NCI-H748 treated with DMSO at 0.1 percent for 48 hours (cell line): ENCODE measurements around the gene SIM2.

Experiments used
- DNase-seq: peaks from one replicate; lab custom pipeline; 2025; lab: John Stamatoyannopoulos, UW

Gene SIM2

DNA sequence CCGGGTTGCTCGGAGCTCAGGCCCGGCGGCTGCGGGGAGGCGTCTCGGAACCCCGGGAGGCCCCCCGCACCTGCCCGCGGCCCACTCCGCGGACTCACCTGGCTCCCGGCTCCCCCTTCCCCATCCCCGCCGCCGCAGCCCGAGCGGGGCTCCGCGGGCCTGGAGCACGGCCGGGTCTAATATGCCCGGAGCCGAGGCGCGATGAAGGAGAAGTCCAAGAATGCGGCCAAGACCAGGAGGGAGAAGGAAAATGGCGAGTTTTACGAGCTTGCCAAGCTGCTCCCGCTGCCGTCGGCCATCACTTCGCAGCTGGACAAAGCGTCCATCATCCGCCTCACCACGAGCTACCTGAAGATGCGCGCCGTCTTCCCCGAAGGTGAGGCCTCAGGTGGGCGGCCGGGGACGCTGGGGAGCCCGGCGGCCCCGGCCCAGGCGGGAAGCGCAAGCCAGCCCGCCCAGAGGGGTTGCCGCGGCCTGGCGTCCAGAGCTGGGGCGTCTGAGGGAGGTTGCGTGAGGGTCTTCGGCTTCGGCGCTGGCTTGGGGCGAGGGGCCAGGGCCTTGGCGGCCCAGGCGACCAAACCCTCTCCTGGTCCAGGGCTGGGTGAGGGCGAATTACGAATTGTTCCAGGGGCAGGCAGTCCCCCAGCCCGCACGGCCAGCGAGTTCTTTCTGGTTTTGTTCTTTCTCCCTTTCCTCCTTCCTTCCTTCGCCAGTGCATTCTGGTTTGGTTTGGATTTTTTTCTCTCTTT is 805 bp downstream of the SIM2 start:
- no peak for DNase-seq

DNA sequence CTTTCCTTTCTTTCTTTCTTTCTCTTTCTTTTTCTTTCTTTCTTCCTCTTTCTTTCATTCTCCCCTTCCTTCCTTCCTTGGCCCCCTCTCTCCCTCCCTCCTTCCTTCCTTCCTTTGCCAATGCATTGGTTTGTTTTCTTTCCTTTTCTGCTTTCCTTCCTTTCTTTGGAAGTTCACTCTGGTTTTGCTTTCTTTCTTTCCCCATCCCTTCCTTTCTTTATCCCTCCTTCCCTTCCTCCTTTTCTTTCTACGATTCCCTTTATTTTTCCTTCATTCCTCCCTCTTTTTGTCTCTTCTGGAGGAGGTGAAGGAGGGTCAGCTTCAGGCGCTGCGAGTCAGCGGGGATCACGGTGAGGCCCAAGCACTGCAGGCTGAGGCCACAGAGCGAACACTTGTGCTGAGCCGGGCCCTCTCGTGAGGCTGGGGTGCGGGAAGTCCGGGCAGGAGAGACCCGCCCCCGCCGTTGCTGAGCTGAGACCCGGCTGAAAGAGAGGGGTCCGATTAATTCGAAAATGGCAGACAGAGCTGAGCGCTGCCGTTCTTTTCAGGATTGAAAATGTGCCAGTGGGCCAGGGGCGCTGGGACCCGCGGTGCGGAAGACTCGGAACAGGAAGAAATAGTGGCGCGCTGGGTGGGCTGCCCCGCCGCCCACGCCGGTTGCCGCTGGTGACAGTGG is 1.5 kb downstream of the SIM2 start:
- no peak for DNase-seq

DNA sequence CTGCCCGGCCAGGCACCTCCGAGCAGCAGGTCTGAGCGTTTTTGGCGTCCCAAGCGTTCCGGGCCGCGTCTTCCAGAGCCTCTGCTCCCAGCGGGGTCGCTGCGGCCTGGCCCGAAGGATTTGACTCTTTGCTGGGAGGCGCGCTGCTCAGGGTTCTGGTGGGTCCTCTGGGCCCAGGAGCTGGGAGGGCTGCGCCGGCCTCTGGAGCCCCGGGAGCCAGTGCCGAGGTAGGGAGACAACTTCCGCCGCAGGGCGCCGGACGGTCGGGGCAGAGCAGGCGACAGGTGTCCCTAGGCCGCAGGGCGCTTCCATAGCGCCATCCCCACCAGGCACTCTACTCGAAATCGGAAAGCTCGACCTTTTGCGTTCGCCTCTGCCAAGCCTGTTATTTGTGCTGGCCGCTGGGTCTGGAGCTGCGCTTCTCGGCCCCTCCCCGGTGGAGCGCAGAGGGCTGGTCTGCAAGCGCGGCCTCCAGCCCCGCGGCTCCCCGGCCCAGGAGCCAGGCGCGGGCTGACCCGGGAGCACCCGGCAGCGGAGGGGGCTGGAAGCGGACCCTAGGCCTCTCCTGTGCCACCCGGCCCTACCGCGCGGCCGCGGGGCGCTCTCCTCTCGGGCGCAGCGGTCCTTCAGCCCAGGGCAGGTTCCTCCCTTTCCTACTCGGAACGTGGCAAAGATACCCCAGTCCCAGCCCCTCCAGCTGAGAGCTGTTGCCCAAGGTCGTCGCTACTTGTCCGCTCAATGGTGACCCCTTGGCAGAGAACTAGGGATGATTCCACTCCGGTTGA is 2.2 kb downstream of the SIM2 start:
- DNase-seq = no peak

DNA sequence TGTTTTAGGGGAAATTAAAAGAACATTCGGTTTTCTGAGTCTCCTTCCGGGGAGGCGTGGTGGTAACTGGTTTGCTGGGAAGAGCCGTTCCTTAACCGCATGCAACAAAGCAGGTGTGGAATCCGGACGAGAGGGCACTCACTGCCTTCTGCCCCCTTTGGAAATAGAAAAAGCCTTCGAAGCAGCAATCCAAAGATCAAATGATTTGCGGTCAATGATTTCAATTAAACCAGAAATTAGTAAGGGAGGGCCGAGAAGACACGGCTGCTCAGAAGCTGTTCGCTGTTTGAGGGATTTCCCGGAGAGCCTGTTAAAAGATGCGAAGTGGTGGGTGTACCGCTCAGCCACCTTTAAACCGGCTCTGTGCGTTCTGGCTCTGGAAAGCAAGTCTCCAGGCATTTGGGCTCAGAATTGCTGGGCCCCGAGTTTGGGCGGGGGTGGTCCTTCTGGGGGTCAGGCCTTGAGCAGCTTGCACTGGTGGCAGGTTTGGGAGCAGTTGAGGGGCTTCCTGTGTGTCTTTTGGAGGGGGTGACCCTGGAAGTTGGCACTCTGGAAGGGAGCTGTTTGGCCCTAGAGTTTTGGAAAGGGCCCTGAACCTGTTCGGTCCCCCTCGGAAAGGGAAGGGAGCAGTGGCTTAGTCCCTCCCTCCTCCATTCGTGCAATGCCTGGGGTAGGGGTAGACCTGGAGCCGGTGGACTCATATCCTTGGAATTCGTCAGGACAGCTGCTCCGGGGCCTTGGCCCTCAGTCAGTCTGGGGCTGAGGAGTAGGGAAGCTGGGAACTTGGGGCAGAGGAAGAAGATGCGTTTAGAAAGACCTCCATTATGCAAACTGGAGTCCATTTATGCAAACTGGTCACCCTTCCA is 3.1 kb downstream of the SIM2 start:
- DNase-seq = no peak

DNA sequence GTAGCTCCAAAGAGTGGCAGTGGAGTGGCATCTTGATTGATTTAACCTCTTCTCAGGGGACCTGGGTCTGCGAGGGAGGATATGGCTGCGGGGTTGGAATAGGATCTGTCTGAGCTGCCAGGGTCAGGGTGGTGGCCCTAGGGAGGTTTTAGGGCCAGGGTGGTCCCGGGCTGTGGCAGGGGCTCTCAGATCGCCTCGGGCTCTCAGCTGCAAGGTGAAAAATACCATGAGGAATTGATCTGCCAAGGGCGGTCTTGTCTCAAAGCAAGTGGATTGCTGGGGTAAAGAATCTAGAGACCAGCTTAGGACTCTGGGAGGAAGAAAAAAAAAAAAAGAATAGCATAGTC is 3.7 kb downstream of the SIM2 start:
- DNase-seq = no peak

DNA sequence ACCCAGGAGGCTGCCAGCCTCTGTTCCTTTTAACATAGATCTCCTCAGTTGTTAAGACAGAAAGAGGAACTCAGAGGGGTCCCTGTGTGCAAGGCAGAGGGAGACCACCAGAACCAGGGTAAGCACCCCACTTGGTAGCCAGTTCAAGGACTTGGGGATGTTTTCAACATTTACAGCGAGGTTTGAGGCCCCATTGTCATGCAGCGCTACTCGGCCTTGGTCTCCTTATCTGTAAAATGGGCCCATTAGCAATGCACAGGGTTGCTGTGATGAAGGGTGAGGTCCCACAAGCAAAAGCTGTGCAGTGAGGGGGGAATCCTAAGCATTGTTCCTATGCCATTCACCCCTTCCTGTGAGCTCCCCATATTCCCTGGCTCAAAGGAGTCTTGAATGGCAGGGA is 4.2 kb downstream of the SIM2 start:
- DNase-seq = no peak

DNA sequence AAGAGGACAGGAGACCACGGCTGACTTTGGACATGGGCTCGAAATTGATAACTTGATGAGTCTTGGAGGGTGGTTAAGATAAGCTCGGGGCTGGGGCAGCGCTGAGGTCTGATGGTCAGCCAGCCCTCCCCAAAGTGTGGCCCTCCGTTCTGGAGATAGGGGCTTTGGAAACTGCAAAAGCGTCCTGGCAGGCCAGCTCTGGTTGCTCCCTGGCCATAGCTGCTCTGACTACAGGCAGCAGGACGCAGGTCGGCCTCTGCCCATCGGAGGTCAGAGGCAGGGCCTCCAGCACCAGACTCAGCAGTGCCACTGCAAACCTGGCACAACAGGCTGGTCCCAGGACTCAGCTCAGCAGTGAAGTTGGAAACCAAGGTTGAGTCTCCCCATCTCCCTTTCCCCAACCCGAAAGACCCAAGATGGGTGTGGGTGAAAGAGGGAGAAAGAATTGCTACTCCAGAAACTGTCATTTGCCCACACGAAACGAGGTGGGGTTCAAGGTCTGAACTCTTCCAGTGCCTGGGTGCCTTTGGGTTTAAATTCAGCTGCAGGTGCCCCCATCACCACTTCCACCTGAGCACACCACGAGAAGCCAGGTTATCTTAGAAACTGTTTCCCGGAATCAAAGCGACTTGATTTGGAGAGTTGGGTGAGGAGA is 4.8 kb downstream of the SIM2 start:
- DNase-seq = no peak

DNA sequence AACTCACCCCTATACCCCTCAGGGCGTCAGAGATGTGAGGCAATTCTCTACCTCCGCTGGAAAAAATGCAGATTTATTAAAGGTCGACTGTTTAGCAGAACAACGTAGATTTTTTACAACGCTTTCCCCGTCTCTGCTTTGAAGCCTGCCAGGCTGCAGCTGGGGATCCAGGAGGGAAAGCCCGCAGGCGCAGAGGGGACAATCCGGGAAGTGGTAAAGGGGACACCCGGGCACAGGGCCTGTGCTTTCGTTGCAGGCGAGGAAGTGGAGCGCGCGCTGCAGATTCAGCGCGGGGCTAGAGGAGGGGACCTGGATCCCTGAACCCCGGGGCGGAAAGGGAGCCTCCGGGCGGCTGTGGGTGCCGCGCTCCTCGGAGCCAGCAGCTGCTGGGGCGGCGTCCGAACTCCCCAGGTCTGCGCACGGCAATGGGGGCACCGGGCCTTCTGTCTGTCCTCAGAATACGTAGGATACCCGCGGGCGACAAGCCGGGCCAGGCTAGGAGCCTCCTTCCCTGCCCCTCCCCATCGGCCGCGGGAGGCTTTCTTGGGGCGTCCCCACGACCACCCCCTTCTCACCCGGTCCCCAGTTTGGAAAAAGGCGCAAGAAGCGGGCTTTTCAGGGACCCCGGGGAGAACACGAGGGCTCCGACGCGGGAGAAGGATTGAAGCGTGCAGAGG is 5.5 kb downstream of the SIM2 start:
- no peak for DNase-seq

DNA sequence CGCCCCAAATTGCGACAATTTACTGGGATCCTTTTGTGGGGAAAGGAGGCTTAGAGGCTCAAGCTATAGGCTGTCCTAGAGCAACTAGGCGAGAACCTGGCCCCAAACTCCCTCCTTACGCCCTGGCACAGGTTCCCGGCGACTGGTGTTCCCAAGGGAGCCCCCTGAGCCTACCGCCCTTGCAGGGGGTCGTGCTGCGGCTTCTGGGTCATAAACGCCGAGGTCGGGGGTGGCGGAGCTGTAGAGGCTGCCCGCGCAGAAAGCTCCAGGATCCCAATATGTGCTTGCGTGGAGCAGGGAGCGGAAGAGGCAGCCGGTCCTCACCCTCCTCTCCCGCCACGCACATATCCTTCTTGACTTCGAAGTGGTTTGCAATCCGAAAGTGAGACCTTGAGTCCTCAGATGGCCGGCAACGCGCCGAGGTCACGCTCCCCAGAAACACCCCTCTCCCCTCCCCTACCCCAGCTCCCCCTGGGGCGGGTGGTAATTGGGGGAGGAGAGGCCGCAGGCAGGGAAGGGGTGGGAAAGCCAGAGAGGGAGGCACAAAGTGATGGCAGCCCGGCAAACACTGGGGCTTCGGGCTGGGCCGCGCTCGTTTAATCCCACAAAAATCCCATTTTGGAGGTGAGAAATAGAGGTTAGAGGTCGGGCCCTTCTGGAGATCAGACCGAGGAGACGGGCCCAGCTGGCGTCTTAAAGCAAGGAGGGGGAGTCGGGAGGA is 6.2 kb downstream of the SIM2 start:
- no peak for DNase-seq

DNA sequence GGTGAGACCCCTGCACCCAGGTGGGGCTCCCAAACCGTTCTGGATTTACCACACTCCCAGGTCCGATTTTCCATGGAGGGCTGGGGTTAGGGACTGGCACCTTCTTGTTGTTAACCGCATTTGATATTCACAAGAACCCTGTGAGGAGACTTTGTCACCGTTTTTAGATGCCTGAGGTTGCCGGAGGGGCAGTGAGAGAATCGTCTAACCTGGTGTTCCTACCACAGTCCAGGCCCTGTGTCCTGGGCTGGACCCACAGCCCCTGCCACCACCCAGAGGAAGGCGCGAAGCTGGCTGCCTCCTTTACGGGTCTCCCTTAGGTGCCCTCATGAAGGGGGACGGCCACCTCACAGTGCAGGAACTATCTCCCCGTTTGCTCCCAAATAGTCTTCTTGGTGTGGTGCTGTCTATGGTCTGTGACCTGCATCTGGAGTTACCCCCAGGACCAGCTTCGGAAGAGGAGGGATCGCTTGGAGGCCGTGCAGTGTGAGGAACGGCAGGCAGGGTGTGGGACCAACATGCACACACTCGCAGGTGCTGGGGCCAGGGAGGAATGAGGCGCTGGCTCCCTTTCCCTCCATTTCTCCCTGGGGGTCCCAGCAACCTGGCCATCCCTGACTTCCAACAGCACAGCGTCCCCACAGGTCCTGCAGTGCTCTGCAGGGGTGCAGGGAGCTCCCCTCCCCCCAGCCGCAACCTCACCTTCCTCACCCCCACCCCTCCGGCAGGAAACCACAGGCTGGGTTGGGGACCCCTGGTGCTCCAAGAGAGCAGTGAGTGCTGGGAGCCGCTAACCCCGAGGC is 7.0 kb downstream of the SIM2 start:
- DNase-seq = no peak

DNA sequence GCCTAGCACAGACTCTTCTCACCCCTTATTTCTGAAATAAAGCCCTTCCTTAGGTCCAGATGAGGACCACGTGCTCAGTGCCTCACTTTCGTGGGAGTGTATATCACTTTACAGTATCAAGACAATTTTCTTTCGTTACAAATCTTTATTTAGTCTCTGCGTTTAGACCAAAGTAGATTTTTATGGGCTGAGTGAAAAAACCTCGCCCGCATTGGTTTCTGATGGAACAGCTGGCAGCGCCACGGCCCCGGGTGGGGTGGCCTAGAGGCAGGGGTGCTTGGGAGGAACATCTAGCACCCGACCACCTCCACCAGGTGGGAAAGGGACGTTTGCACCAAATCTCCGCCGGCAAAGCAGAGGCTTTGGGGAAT is 7.6 kb downstream of the SIM2 start:
- DNase-seq = no peak

DNA sequence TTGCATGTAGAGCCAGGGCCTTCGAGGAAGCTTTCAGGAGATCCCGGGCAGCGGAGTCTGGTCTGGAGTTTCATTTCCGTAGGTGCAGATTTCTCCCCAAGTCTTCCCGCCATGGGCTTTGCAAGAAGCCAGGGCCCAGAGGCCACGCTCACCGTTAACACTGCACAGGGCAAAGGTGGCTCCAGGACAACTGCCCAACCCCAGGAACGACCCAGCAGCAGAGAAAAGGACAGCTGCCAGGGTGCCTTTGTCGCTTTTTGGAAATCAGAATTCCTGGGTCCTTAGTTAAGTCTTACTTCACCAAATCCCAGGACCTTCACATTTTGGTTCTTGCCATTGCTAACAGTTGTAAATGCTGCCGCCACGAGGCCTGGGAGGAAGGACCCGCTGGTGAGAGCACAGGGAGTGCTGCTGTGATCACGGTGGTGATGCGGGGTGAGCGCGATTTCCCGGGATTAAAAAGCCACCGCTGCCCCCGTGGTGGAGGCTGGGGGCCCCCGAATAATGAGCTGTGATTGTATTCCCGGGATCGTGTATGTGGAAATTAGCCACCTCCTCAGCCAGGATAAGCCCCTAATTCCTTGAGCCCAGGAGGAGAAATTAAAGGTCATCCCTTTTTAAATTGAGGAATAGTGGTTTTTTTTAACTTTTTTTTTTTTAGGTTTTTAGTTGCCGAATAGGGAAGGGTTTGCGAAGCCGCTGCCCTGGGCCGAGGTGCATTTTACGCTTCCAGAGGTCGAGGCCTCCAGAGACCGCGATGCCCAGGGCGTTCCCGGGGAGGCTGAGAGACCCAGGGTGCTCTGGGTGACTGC is 8.2 kb downstream of the SIM2 start:
- no peak for DNase-seq

DNA sequence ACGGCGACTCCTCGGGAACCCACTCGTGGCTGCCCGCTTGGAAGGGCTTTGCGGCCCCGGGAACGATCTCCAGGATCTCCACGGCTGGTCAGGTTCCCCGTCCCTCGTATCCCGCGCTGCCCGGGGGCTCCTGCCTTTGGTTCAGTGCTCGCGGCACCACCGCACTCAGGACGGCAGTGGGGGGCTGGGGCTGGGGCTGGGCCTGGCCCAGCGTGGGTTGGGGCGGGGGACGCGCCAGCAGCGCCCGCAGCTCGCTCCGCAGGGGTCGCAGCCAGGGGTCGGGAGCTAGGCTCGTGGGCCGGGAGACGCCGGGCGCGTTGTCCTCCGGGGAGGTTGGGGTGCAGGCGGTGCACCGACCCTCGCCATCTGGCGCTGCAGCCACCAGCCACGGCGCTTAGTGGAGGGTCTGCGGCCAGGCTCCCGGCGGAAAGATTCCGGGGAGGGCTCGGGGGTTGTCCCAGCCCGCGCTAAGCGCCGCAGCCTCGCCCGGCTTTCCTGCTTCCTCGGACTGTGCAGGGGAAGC is 8.9 kb downstream of the SIM2 start:
- no peak for DNase-seq

DNA sequence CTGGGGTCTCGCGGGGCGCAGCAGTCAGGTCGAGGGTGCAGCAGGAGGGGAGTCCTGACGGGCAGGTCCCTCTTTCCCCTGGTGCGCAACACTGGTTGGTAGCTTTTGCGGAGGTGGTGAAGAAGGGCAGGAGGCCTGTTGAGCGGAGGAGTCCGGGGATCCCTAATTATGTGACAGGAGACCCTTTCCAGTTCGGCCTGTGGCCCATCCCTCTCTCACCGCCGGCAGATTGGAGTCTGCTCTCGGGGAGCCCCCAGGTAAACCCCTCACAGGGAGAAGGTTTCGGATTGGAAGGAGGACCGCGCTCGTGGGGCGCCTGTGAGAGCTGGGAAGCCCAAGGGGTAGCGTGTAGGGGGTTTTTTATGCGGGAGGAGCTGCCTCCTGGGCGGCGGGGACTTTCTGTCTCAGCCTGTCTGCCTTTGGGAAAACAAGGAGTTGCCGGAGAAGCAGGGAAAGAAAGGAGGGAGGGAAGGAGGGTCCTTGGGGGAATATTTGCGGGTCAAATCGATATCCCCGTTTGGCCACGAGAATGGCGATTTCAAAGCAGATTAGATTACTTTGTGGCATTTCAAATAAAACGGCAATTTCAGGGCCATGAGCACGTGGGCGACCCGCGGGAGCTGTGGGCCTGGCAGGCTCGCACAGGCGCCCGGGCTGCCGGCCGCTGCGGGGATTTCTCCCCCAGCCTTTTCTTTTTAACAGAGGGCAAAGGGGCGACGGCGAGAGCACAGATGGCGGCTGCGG is 9.5 kb downstream of the SIM2 start:
- DNase-seq = no peak

DNA sequence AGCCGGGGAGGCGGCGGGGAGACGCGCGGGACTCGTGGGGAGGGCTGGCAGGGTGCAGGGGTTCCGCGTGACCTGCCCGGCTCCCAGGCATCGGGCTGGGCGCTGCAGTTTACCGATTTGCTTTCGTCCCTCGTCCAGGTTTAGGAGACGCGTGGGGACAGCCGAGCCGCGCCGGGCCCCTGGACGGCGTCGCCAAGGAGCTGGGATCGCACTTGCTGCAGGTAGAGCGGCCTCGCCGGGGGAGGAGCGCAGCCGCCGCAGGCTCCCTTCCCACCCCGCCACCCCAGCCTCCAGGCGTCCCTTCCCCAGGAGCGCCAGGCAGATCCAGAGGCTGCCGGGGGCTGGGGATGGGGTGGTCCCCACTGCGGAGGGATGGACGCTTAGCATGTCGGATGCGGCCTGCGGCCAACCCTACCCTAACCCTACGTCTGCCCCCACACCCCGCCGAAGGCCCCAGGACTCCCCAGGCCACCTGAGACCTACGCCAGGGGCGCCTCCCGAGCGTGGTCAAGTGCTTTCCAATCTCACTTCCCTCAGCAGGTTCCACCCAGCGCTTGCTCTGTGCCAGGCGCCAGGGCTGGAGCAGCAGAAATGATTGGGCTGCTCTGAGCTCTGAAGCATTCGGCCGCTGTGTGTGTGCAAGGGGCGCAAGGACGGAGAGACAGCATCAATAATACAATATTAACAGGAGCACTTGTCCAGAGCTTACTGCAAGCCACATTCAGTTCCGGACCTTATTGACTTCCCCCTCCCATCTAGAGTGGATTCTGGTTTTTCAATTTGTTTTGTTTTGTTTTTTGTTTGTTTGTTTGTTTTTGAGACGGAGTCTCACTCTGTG is 10.3 kb downstream of the SIM2 start:
- DNase-seq = no peak

DNA sequence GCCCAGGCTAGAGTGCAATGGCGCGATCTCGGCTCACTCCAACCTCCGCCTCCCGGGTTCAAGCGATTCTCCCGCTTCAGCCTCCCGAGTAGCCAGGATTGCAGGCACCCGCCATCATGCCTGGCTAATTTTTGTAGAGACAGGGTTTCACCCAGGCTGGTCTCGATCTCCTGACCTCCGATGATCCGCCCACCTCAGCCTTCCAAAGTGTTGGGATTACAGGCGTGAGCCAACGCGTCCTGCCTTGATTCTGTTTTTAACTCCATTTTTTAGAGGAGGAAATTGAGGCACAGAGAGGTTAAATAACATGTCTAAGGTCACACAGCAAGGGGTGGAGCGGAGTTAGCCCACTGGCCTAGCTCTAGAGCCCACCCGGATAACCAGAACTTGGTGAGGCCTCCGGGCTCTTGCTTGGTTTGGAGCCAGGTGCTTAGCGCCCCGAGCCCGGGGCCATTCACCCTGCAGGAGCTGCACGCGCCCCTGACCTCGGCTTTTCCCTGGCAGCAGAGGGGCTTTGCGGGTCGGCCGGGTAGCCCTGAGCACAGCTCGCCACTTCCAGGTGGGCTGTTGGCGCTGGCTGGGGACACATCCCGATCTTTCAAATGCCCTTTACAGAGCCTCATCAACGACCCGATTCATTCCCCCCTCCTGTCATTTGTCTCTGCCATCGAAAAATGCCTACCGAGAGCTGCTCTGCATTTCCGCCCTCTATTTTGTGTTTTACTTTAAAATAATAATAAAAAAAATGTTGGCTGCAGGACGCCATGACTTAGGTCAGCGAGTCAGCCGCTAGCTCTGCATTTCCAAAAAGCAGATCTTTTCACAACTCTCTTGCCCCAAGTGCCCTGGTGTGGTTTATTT is 11.2 kb downstream of the SIM2 start:
- DNase-seq = no peak
